ENCODE data around the gene MOB1B. TPM values are rescaled to one million over a fixed set of nuclear protein-coding genes. Genes with fewer than 3 reads are reported as not detected.
"Not testable (repeated sequence)": the region's sequence is repeated elsewhere in the genome, so short reads cannot be mapped to it uniquely, and the experiment has no call there.

MOB1B gene
- total RNA-seq, 1 donor, result 15.5 TPM

DNA sequence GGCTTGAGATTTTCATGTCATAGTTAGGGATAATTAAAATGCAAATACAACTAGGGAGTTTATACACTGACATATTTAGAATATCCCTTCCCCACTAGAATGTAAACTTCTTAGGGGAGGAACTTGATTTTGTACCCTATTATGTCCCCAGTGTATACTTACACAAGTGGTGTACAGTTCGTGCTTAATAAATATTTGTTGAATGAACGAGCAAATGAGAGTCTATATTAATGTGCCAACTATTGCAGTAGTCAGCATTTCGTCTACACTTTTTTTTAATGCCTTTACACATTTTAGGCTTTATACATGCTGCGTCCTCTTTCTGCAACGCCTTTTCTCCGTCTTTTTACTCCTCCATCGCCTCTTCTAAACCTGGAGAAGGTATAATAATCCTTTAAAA lies 8.4 kb upstream of the MOB1B start:
- no peak overlapping the region for H3K4me3 ChIP-seq (ENCODE audit: low read depth, low read length)
- TF ChIP-seq, protein P1, sequence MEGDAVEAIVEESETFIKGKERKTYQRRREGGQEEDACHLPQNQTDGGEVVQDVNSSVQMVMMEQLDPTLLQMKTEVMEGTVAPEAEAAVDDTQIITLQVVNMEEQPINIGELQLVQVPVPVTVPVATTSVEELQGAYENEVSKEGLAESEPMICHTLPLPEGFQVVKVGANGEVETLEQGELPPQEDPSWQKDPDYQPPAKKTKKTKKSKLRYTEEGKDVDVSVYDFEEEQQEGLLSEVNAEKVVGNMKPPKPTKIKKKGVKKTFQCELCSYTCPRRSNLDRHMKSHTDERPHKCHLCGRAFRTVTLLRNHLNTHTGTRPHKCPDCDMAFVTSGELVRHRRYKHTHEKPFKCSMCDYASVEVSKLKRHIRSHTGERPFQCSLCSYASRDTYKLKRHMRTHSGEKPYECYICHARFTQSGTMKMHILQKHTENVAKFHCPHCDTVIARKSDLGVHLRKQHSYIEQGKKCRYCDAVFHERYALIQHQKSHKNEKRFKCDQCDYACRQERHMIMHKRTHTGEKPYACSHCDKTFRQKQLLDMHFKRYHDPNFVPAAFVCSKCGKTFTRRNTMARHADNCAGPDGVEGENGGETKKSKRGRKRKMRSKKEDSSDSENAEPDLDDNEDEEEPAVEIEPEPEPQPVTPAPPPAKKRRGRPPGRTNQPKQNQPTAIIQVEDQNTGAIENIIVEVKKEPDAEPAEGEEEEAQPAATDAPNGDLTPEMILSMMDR (IDR thresholded peaks at IDR 0.05; ENCODE audit: insufficient read depth, low read depth, low read length), result no peak
- DNase-seq (ENCODE audit: low read depth), result no peak

DNA sequence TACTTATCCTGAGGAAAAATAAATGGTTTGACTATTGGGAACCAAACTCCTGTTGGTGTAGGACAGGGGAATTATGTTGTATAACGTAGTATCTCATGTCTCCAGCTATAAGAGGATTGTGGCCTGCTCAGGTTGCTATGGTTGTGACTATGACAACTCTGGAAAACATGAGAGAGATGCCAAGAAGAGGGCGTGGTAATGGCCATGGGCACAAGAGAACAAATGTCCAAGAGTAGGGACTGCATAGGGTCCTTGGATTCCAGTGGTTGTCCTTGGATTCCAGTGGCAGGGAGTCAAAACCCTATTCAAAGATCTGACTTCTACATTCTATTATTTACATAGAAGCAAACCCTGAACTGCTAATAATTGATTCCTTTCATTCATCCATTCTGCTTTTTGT lies 6.8 kb upstream of the MOB1B start:
- no peak for DNase-seq (ENCODE audit: low read depth)
- H3K4me3 ChIP-seq (ENCODE audit: low read depth, low read length), result no peak overlapping the region
- TF ChIP-seq, protein P1 (IDR thresholded peaks at IDR 0.05; ENCODE audit: insufficient read depth, low read depth, low read length), result no peak

DNA sequence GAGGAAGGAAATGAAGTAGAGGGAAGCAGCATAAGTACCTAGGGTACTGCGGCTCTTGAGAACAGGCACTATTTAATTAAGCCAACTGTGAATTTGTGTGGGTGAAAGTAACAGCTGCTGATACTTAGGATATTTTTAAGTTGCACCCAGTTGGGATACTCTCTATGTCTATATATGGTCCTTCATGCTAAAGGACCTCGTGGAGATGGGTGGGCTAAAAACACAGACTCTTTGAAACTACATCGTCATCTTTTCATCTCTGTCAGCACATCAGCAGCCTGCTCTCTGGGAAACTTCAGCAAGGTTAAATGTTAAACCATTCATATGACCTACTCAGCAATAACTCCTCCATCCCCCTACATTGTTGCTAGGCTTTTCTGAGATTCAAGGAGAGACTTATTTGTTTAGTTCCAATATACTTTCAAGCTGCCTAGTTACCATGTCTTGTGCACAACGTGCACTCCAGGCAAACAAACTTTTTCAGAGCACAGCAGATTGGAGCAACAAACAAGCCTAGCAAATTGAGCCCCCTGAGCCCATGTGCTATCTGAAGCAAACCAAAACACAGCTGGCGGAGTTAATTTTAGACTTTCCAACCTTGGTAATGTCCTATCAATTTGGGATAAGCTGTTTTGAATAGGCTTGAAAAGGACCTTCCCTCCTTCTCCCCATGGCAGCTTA lies 6.2 kb upstream of the MOB1B start:
- no peak overlapping the region for H3K4me3 ChIP-seq (ENCODE audit: low read depth, low read length)
- TF ChIP-seq, protein P1 (IDR thresholded peaks at IDR 0.05; ENCODE audit: insufficient read depth, low read depth, low read length), result no peak
- no peak for DNase-seq (ENCODE audit: low read depth)

DNA sequence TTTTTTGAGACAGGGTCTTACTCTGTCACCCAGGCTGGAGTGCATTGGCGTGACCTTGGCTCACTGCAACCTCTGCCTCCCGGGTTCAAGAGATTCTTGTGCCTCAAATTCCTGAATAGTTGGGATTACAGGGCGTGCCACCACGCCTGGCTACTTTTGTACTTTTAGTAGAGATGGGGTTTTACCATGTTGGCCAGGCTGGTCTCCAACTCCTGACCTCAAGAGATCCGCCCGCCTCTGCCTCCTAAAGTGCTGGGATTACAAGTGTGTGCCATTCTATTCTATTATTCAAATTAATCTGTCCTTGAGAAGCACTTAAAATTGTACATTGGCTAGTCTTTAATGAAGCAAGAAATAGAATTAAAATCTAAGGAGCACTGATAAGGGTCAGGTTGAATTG lies 3.6 kb upstream of the MOB1B start:
- H3K4me3 ChIP-seq (ENCODE audit: low read depth, low read length); DNase-seq (ENCODE audit: low read depth): not testable (repeated sequence)

DNA sequence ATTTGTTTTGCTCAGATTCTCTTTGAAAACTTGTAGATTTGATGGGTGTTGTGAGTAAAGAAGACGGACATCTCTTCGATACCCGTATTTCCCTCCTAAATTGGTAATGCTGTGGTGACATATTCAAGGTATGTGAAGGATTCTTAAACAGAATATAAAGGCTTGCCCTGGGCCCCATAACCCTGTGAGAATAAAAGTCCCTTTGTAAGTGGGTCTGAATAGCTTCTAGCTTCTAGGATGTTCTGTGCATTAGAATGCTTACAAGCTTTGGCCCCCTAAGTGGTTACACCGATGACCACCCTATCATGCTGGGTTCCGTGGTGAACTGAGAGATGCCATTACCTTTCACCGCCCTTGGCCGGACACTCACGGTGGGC lies 574 bp upstream of the MOB1B start:
- TF ChIP-seq, protein P1 (IDR thresholded peaks at IDR 0.05; ENCODE audit: insufficient read depth, low read depth, low read length), result no peak
- DNase-seq (ENCODE audit: low read depth), result no peak

DNA sequence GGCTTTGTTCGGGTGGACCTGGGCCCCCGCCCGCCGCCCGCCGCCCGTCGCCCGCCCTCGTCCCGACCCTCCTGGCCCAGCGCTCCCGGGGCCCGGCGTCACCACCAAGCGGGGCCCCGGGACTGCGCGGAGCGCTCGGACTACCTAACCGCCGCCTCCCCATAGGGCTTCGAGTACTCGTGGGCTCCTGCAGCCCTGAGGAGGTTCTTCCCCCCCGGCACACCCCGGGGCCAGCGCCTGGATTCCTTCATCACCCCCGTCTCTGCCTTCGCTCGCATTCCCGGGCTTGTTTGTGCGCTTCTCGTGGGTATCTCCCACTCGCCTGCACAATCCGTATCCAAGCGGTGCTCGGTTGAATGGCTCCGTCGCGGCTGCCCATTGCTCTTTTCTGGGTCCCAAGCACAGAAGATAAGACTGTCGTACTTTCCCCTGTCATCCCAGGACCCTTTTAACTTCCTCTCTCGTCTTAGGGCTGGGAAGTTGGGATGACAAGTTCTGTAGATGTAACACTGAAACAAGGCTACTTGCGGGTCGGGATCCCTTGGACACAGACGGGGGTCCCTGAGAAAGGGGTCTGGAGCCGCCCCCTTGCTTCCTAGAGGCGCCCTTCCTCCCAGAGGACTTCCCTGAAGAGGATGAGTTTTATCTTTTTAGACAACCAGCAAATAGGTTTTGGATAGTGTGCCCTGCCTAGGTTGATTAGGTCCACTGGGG lies 565 bp downstream of the MOB1B start:
- TF ChIP-seq, protein P1 (IDR thresholded peaks at IDR 0.05; ENCODE audit: insufficient read depth, low read depth, low read length), result no peak
- H3K4me3 ChIP-seq (ENCODE audit: low read depth, low read length), result peak overlapping the region; percentile 95
- peak; percentile 28 for DNase-seq (ENCODE audit: low read depth)

More for the DNA sequence above, 574 bp upstream of the MOB1B start:
- H3K4me3 ChIP-seq (ENCODE audit: low read depth, low read length), result peak overlapping the region; percentile 95

DNA sequence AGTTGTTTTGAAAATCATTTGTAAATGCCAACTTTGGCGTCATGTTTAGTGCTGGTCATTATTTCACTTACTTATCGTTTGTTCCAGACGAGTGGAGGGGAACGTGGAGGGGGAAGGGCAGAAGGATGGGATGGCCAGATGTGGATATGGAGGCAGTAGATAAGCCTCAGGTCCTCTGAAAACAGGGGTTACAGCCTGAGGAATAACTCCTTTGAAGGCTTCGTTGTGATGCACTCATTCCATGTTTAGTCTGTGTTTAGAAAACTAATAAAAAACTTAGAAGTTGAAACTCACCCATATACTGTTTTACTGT lies 1.1 kb downstream of the MOB1B start:
- peak; percentile 37 for DNase-seq (ENCODE audit: low read depth)
- peak overlapping the region; percentile 95 for H3K4me3 ChIP-seq (ENCODE audit: low read depth, low read length)
- TF ChIP-seq, protein P1 (IDR thresholded peaks at IDR 0.05; ENCODE audit: insufficient read depth, low read depth, low read length), result no peak

Measured in fibroblast of villous mesenchyme (primary cell).